ENCODE measurements around the gene DPF3. TPM values are rescaled to one million over a fixed set of nuclear protein-coding genes. Genes with fewer than 3 reads are reported as not detected.

Gene DPF3
- total and polyA plus RNA-seq, 2 of the 13 experiments (the other 11 are each of a cell fraction or from before 2014, with no cell fraction given) = 0.09 to 0.60 TPM

DNA sequence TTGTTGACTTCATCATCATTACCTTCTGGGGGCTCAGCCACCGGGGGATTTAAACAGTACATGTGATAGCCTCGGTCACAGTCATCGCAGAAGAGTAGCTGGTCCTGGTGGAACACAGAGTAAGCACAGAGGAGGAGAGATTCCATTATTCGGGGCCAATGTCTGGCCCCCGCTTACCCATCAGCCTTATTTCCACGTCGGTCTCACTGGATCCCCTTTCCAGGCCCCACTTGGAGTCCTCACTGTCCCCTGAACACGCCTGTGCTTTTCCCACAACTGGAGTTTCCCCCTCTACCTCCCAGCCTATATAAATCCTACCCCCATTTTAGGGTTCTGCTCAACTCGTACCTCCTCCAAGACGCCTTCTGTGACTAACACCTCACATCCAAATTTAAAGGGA is 274.0 kb downstream of the DPF3 start:
- no TSS peak for BruUV-seq (replicated peaks)
- WGBS (ENCODE audit: low lambda C conversion rate) = 51% methylated on average over 5 of the region's 10 CpGs
- Histone ChIP-seq H3K27me3 (ENCODE audit: control insufficient read depth in 1 of 2, insufficient read depth in 2 of 2, low read length in 2 of 2) (peaks cover 0 to 3% of the 10 kb centered on the region in 2 experiments; a peak in 2 of 5 replicates), H3K27ac (ENCODE audit: extremely low read length, insufficient read depth, low read length) (no peak overlapping the region), H3K36me3 (replicated peaks in 1 of 2; ENCODE audit: control insufficient read depth in 1 of 2, insufficient read depth in 2 of 2, low read length in 2 of 2) (no peaks in the 10 kb centered on the region), H3K4me2 (ENCODE audit: low read depth, low read length) (no peak overlapping the region), H3K4me1 (ENCODE audit: insufficient read depth, low read length) (no peaks in the 10 kb centered on the region), H2AFZ (ENCODE audit: low read length) (no peak overlapping the region), H3K9ac (ENCODE audit: insufficient read depth, low read depth, low read length) (no peak overlapping the region), H3K79me2 (ENCODE audit: insufficient read depth, low read length) (no peaks in the 10 kb centered on the region), H3K4me3 (replicated peaks in 1 of 3; ENCODE audit: insufficient read depth in 1 of 3, low read depth in 2 of 3, low read length in 3 of 3) (no peak overlapping the region), H4K20me1 (ENCODE audit: insufficient read depth, low read length) (no peaks in the 10 kb centered on the region), H3K9me3 (ENCODE audit: low read length) (no peaks in the 10 kb centered on the region)
- CTCF ChIA-PET (ENCODE audit: low intra/inter-chr PET ratio, low total read pairs) = no interaction called here
- no peak for ATAC-seq
- no peak for FAIRE-seq
- in situ Hi-C loops (cut with HindIII; ENCODE audit: extremely low pct_ligation_motif_present, low pct_unique_long_range_greater_than_20kb) = no loop called here
- DNase-seq (ENCODE audit: low spot score) = no peak
- TF ChIP-seq, protein P1, sequence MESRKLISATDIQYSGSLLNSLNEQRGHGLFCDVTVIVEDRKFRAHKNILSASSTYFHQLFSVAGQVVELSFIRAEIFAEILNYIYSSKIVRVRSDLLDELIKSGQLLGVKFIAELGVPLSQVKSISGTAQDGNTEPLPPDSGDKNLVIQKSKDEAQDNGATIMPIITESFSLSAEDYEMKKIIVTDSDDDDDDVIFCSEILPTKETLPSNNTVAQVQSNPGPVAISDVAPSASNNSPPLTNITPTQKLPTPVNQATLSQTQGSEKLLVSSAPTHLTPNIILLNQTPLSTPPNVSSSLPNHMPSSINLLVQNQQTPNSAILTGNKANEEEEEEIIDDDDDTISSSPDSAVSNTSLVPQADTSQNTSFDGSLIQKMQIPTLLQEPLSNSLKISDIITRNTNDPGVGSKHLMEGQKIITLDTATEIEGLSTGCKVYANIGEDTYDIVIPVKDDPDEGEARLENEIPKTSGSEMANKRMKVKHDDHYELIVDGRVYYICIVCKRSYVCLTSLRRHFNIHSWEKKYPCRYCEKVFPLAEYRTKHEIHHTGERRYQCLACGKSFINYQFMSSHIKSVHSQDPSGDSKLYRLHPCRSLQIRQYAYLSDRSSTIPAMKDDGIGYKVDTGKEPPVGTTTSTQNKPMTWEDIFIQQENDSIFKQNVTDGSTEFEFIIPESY (CRISPR knock-in tag; IDR thresholded peaks at IDR 0.05) = no peak
- TF ChIP-seq, protein P2, sequence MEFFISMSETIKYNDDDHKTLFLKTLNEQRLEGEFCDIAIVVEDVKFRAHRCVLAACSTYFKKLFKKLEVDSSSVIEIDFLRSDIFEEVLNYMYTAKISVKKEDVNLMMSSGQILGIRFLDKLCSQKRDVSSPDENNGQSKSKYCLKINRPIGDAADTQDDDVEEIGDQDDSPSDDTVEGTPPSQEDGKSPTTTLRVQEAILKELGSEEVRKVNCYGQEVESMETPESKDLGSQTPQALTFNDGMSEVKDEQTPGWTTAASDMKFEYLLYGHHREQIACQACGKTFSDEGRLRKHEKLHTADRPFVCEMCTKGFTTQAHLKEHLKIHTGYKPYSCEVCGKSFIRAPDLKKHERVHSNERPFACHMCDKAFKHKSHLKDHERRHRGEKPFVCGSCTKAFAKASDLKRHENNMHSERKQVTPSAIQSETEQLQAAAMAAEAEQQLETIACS (CRISPR knock-in tag; IDR thresholded peaks at IDR 0.05) = no peak
- TF ChIP-seq ZFX (CRISPR knock-in tag; IDR thresholded peaks at IDR 0.05; ENCODE audit: low read depth) (no peak), TRIM24 (CRISPR knock-in tag; IDR thresholded peaks at IDR 0.05) (no peak), EZH2 (conservative IDR thresholded peaks at IDR 0.05; ENCODE audit: low read depth, low read length) (no peak), WIZ (CRISPR knock-in tag; IDR thresholded peaks at IDR 0.05) (no peak), RARG (CRISPR knock-in tag; IDR thresholded peaks at IDR 0.05; ENCODE audit: low read depth) (no peak)
- TF ChIP-seq, protein P3, sequence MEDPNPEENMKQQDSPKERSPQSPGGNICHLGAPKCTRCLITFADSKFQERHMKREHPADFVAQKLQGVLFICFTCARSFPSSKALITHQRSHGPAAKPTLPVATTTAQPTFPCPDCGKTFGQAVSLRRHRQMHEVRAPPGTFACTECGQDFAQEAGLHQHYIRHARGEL (CRISPR knock-in tag; IDR thresholded peaks at IDR 0.05) = no peak
- intact Hi-C loops (cut with micrococcal nuclease; ENCODE audit: unreplicated experiment) = no loop called here
- POLR2A ChIA-PET = no interaction called here
